Erythroblast (primary cell): ENCODE measurements around the gene CCDC91.

ENCODE experiments used
- GATA1 ChIP-seq: IDR thresholded peaks from 2 replicates; pipeline ENCODE4 v1.6.1; 2011; ENCODE audit warnings: low read depth, mild to moderate bottlenecking, control low read depth, low read length, moderate library complexity
- POLR2A ChIP-seq: IDR thresholded peaks from 2 replicates; pipeline ENCODE4 v1.6.1; 2011; ENCODE audit warnings: mild to moderate bottlenecking, low read length

- TF ChIP-seq POLR2A (no peak), GATA1 (no peak)
Measured at GRCh38 chr12:28497889-28498411, 307.7 kb downstream of the CCDC91 start.
